GM23338 (cell line): ENCODE measurements around the gene AUH. TPM values are rescaled to one million over a fixed set of nuclear protein-coding genes. Genes with fewer than 3 reads are reported as not detected.

Source experiments
- ATAC-seq: fragments of 200-7000 bp; cut with Tn5 transposase; 3 replicates; pipeline ENCODE4 v1.9.1; 2020
- DNase-seq: peaks from one replicate; pipeline ENCODE4 v3.0.0-alpha.2; 2015; ENCODE audit warnings: low spot score
- H2AFZ ChIP-seq: fragments of 200-600 bp; sonication (generic); 2 replicates; pipeline ENCODE4 v1.8.0; 2016; ENCODE audit warnings: antibody characterized with exemption, mild to moderate bottlenecking, moderate library complexity
- H3F3A ChIP-seq: fragments of 200-600 bp; sonication (generic); replicated peaks from 2 replicates; pipeline ENCODE4 v1.8.0; 2017; ENCODE audit warnings: antibody characterized with exemption, mixed run types, low read depth
- H3K27ac ChIP-seq: fragments of 200-600 bp; sonication (generic); 2 replicates; pipeline ENCODE4 v1.6.1; 2016; ENCODE audit warnings: low read depth
- H3K27me3 ChIP-seq: fragments of 200-600 bp; sonication (generic); 2 replicates; pipeline ENCODE4 v1.8.0; 2016; ENCODE audit warnings: mild to moderate bottlenecking, mixed run types, moderate library complexity; ENCODE audit not compliant: insufficient read depth
- H3K36me3 ChIP-seq: fragments of 200-600 bp; sonication (generic); 2 replicates; pipeline ENCODE4 v1.8.0; 2016; ENCODE audit warnings: mild to moderate bottlenecking; ENCODE audit not compliant: insufficient read depth
- H3K4me1 ChIP-seq: fragments of 200-600 bp; sonication (generic); 2 replicates; pipeline ENCODE4 v1.8.0; 2016; ENCODE audit warnings: mild to moderate bottlenecking, moderate library complexity; ENCODE audit not compliant: insufficient read depth
- H3K4me2 ChIP-seq: fragments of 200-600 bp; sonication (generic); 2 replicates; pipeline ENCODE4 v1.7.1; 2017; ENCODE audit warnings: mixed run types
- H3K4me3 ChIP-seq: fragments of 200-600 bp; sonication (generic); 2 replicates; pipeline ENCODE4 v1.6.1; 2016; ENCODE audit warnings: mixed run types
- H3K79me2 ChIP-seq: fragments of 200-600 bp; sonication (generic); replicated peaks from 2 replicates; pipeline ENCODE4 v1.8.0; 2017; ENCODE audit warnings: mild to moderate bottlenecking; ENCODE audit not compliant: insufficient read depth
- H3K9me2 ChIP-seq: fragments of 200-600 bp; sonication (generic); 2 replicates; pipeline ENCODE4 v1.8.0; 2017; ENCODE audit not compliant: insufficient read depth
- H4K20me1 ChIP-seq: fragments of 200-600 bp; sonication (generic); replicated peaks from 2 replicates; pipeline ENCODE4 v1.8.0; 2017; ENCODE audit warnings: mild to moderate bottlenecking; ENCODE audit not compliant: insufficient read depth
- H3K27ac Mint-ChIP-seq: 2 replicates; pipeline ENCODE4 v1.8.0; 2020; ENCODE audit warnings: inconsistent platforms, mild to moderate bottlenecking, moderate library complexity, mixed read lengths
- H3K27me3 Mint-ChIP-seq: 3 replicates; pipeline ENCODE4 v1.8.0; 2022; ENCODE audit warnings: low read depth, mild to moderate bottlenecking, moderate library complexity, mixed read lengths, inconsistent platforms; ENCODE audit not compliant: insufficient read depth, poor library complexity
- H3K36me3 Mint-ChIP-seq: 3 replicates; pipeline ENCODE4 v1.8.0; 2021; ENCODE audit warnings: low read depth, mild to moderate bottlenecking, inconsistent platforms, moderate library complexity, mixed read lengths
- H3K4me1 Mint-ChIP-seq: 3 replicates; pipeline ENCODE4 v1.8.0; 2020; ENCODE audit warnings: mild to moderate bottlenecking, inconsistent platforms, mixed read lengths
- H3K4me3 Mint-ChIP-seq: 3 replicates; pipeline ENCODE4 v1.8.0; 2021; ENCODE audit warnings: moderate library complexity, mild to moderate bottlenecking, inconsistent platforms, mixed read lengths
- H3K9me3 Mint-ChIP-seq: 3 replicates; pipeline ENCODE4 v1.8.0; 2020; ENCODE audit warnings: moderate library complexity, mild to moderate bottlenecking, inconsistent platforms, mixed read lengths
- CREB1 ChIP-seq: fragments of 250-450 bp; sonication (Bioruptor Pico); IDR thresholded peaks from 2 replicates; pipeline ENCODE4 v1.5.0; 2020; ENCODE audit warnings: low read depth, mild to moderate bottlenecking, moderate library complexity
- EZH2 ChIP-seq: fragments of 200-600 bp; sonication (generic); IDR thresholded peaks from one replicate; pipeline ENCODE4 v1.8.0; 2017; ENCODE audit warnings: antibody characterized with exemption, mild to moderate bottlenecking, low read depth; ENCODE audit not compliant: unreplicated experiment
- JUNB ChIP-seq: IDR thresholded peaks from one replicate; pipeline ENCODE4 v1.6.1; 2016; ENCODE audit warnings: antibody characterized with exemption; ENCODE audit not compliant: unreplicated experiment
- NANOG ChIP-seq: IDR thresholded peaks from 2 replicates; pipeline ENCODE4 v1.6.1; 2016; ENCODE audit warnings: antibody characterized with exemption, borderline replicate concordance
- POLR2AphosphoS5 ChIP-seq: IDR thresholded peaks from 2 replicates; pipeline ENCODE4 v1.6.1; 2016; ENCODE audit warnings: antibody characterized with exemption, low read depth
- STAT1 ChIP-seq: IDR thresholded peaks from one replicate; pipeline ENCODE4 v1.6.1; 2016; ENCODE audit warnings: antibody characterized with exemption; ENCODE audit not compliant: unreplicated experiment
- ZNF114 ChIP-seq: fragments of 250-450 bp; sonication (Bioruptor Pico); IDR thresholded peaks from 2 replicates; pipeline ENCODE4 v1.5.0; 2020; ENCODE audit warnings: mild to moderate bottlenecking, moderate library complexity
- ZNF331 ChIP-seq: fragments of 250-450 bp; sonication (Bioruptor Pico); IDR thresholded peaks from 2 replicates; pipeline ENCODE4 v1.5.0; 2020; ENCODE audit warnings: low read depth, mild to moderate bottlenecking, moderate library complexity
- polyA plus RNA-seq: library from polyadenylated mRNA; unstranded; fragments of >200 nt; fragmentation: Nextera tagmentation; extraction: Ambion mirVana; gene quantifications from 2 replicates; pipeline ENCODE4 v1.2.1, GENCODE V29; 2016
- total RNA-seq: library from RNA; depleted of rRNA; stranded (reverse); fragments of >200 nt; shearing (Covaris generic); gene quantifications from 2 replicates; pipeline ENCODE4 v1.2.3, GENCODE V29; 2014
- TF ChIP-seq, protein P1 (sequence below): IDR thresholded peaks from one replicate; pipeline ENCODE4 v1.6.1; 2018; ENCODE audit warnings: antibody characterized with exemption; ENCODE audit not compliant: unreplicated experiment
- TF ChIP-seq, protein P2 (sequence below): fragments of 250-450 bp; sonication (Bioruptor Pico); IDR thresholded peaks from 2 replicates; pipeline ENCODE4 v1.5.0; 2020; ENCODE audit warnings: mild to moderate bottlenecking, moderate library complexity
- TF ChIP-seq, protein P3 (sequence below), 2 experiments: fragments of 200-600 bp in 1 of 2; sonication (generic) in 1 of 2; conservative IDR thresholded peaks; 2 replicates each; pipeline versions ENCODE4 v1.5.1 to v1.6.1; 2016 to 2017; ENCODE audit warnings: antibody characterized with exemption in 2 of 2, low read depth in 2 of 2, mild to moderate bottlenecking in 2 of 2, moderate library complexity in 1 of 2
- TF ChIP-seq, protein P4 (sequence below): IDR thresholded peaks from 2 replicates; pipeline ENCODE4 v1.6.1; 2016; ENCODE audit warnings: antibody characterized with exemption

The AUH gene
- total and polyA plus RNA-seq, 2 experiments from 2014 or later, result 28.8 to 34.2 TPM

DNA sequence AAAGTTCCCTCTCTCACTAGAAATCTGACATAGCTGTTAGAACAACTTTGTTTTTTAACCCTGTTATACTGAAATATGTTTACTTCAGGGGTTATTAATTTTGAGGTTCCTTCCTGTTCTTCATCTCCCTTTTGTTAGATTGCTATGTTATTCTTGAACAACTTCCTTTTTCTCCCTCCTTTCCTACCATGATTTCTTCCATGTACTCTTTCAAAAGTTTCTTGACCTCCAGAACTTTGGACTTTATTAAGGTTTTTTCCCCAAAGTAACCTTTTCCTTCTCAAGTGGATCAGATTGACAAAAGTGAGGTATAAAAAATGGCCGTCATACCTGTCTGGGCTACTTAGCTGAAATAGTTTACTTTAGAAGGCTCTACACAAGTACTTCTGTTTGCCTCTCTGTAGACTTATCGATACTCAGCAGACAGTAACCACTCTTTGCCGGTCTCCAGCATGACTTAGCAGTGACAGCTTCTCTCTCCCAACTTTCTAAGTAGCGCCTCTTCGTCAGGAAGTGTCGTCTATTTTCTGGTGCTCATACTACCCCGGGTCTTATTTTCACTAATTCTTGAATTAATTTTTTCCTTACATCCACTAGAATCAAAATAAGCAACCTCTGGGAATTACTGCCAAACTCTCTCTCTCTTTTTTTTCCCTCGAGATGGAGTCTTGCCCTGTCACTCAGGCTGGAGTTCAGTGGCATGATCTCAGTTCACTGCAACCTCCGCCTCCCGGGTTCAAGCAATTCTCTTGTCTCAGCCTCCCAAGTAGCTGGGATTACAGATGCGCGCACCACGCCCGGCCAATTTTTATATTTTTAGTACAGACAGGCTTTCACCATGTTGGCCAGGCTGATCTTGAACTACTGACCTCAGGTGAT, 42.2 kb upstream of the AUH start (continued):
- no peak for TF ChIP-seq EZH2

DNA sequence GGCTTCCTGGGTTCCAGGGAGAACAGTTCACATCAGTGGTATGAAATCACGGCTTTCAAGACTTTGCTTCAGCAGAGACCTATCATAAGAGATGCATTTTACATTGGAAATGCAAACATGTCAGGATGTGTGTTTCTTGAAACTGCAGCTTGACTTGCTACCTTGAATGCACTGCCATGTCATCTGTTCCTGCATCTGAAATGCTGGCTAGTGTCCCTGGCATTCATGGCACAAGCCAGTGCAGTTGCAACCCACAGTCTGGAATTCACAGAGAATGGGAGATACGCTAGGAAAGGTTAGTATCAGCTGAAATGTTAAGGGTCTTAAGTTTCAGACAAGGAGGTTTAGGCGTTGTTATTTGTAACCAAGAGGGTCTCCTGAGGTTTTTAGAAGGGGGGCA, 37.2 kb upstream of the AUH start:
- no peak overlapping the region for H2AFZ ChIP-seq
- no peak for ATAC-seq
- H3K27me3 Mint-ChIP-seq, result no peaks in the 10 kb centered on the region
- TF ChIP-seq STAT1 (no peak), POLR2AphosphoS5 (no peak), NANOG (no peak), CREB1 (CRISPR knock-in tag) (no peak), EZH2 (no peak), ZNF114 (CRISPR knock-in tag) (no peak), ZNF331 (no peak), JUNB (no peak)
- TF ChIP-seq, protein P1, sequence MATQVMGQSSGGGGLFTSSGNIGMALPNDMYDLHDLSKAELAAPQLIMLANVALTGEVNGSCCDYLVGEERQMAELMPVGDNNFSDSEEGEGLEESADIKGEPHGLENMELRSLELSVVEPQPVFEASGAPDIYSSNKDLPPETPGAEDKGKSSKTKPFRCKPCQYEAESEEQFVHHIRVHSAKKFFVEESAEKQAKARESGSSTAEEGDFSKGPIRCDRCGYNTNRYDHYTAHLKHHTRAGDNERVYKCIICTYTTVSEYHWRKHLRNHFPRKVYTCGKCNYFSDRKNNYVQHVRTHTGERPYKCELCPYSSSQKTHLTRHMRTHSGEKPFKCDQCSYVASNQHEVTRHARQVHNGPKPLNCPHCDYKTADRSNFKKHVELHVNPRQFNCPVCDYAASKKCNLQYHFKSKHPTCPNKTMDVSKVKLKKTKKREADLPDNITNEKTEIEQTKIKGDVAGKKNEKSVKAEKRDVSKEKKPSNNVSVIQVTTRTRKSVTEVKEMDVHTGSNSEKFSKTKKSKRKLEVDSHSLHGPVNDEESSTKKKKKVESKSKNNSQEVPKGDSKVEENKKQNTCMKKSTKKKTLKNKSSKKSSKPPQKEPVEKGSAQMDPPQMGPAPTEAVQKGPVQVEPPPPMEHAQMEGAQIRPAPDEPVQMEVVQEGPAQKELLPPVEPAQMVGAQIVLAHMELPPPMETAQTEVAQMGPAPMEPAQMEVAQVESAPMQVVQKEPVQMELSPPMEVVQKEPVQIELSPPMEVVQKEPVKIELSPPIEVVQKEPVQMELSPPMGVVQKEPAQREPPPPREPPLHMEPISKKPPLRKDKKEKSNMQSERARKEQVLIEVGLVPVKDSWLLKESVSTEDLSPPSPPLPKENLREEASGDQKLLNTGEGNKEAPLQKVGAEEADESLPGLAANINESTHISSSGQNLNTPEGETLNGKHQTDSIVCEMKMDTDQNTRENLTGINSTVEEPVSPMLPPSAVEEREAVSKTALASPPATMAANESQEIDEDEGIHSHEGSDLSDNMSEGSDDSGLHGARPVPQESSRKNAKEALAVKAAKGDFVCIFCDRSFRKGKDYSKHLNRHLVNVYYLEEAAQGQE, result no peak
- TF ChIP-seq, protein P2, sequence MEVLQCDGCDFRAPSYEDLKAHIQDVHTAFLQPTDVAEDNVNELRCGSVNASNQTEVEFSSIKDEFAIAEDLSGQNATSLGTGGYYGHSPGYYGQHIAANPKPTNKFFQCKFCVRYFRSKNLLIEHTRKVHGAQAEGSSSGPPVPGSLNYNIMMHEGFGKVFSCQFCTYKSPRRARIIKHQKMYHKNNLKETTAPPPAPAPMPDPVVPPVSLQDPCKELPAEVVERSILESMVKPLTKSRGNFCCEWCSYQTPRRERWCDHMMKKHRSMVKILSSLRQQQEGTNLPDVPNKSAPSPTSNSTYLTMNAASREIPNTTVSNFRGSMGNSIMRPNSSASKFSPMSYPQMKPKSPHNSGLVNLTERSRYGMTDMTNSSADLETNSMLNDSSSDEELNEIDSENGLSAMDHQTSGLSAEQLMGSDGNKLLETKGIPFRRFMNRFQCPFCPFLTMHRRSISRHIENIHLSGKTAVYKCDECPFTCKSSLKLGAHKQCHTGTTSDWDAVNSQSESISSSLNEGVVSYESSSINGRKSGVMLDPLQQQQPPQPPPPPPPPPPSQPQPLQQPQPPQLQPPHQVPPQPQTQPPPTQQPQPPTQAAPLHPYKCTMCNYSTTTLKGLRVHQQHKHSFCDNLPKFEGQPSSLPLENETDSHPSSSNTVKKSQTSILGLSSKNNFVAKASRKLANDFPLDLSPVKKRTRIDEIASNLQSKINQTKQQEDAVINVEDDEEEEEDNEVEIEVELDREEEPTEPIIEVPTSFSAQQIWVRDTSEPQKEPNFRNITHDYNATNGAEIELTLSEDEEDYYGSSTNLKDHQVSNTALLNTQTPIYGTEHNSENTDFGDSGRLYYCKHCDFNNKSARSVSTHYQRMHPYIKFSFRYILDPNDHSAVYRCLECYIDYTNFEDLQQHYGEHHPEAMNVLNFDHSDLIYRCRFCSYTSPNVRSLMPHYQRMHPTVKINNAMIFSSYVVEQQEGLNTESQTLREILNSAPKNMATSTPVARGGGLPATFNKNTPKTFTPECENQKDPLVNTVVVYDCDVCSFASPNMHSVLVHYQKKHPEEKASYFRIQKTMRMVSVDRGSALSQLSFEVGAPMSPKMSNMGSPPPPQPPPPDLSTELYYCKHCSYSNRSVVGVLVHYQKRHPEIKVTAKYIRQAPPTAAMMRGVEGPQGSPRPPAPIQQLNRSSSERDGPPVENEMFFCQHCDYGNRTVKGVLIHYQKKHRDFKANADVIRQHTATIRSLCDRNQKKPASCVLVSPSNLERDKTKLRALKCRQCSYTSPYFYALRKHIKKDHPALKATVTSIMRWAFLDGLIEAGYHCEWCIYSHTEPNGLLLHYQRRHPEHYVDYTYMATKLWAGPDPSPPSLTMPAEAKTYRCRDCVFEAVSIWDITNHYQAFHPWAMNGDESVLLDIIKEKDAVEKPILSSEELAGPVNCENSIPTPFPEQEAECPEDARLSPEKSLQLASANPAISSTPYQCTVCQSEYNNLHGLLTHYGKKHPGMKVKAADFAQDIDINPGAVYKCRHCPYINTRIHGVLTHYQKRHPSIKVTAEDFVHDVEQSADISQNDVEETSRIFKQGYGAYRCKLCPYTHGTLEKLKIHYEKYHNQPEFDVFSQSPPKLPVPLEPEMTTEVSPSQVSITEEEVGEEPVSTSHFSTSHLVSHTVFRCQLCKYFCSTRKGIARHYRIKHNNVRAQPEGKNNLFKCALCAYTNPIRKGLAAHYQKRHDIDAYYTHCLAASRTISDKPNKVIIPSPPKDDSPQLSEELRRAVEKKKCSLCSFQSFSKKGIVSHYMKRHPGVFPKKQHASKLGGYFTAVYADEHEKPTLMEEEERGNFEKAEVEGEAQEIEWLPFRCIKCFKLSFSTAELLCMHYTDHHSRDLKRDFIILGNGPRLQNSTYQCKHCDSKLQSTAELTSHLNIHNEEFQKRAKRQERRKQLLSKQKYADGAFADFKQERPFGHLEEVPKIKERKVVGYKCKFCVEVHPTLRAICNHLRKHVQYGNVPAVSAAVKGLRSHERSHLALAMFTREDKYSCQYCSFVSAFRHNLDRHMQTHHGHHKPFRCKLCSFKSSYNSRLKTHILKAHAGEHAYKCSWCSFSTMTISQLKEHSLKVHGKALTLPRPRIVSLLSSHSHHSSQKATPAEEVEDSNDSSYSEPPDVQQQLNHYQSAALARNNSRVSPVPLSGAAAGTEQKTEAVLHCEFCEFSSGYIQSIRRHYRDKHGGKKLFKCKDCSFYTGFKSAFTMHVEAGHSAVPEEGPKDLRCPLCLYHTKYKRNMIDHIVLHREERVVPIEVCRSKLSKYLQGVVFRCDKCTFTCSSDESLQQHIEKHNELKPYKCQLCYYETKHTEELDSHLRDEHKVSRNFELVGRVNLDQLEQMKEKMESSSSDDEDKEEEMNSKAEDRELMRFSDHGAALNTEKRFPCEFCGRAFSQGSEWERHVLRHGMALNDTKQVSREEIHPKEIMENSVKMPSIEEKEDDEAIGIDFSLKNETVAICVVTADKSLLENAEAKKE (CRISPR knock-in tag), result no peak
- TF ChIP-seq, protein P3, sequence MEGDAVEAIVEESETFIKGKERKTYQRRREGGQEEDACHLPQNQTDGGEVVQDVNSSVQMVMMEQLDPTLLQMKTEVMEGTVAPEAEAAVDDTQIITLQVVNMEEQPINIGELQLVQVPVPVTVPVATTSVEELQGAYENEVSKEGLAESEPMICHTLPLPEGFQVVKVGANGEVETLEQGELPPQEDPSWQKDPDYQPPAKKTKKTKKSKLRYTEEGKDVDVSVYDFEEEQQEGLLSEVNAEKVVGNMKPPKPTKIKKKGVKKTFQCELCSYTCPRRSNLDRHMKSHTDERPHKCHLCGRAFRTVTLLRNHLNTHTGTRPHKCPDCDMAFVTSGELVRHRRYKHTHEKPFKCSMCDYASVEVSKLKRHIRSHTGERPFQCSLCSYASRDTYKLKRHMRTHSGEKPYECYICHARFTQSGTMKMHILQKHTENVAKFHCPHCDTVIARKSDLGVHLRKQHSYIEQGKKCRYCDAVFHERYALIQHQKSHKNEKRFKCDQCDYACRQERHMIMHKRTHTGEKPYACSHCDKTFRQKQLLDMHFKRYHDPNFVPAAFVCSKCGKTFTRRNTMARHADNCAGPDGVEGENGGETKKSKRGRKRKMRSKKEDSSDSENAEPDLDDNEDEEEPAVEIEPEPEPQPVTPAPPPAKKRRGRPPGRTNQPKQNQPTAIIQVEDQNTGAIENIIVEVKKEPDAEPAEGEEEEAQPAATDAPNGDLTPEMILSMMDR (conservative IDR thresholded peaks at IDR 0.05; ENCODE audit: low read depth in 2 of 2), result no peak
- TF ChIP-seq, protein P4, sequence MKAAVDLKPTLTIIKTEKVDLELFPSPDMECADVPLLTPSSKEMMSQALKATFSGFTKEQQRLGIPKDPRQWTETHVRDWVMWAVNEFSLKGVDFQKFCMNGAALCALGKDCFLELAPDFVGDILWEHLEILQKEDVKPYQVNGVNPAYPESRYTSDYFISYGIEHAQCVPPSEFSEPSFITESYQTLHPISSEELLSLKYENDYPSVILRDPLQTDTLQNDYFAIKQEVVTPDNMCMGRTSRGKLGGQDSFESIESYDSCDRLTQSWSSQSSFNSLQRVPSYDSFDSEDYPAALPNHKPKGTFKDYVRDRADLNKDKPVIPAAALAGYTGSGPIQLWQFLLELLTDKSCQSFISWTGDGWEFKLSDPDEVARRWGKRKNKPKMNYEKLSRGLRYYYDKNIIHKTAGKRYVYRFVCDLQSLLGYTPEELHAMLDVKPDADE, result no peak

More for the DNA sequence above, 37.2 kb upstream of the AUH start:
- H3K79me2 ChIP-seq, result no peaks in the 10 kb centered on the region
- no peaks in the 10 kb centered on the region for H3F3A ChIP-seq
- H3K36me3 ChIP-seq, result no peaks in the 10 kb centered on the region
- no peaks in the 10 kb centered on the region for H3K27me3 ChIP-seq
- Mint-ChIP-seq H3K27ac (no peak overlapping the region), H3K4me3 (no peak overlapping the region), H3K9me3 (no peaks in the 10 kb centered on the region), H3K4me1 (no peaks in the 10 kb centered on the region), H3K36me3 (no peaks in the 10 kb centered on the region)
- no peak overlapping the region for H3K4me2 ChIP-seq
- no peaks in the 10 kb centered on the region for H3K4me1 ChIP-seq
- H3K9me2 ChIP-seq, result no peaks in the 10 kb centered on the region; the same call in 1 of the 2 replicates
- no peak for DNase-seq
- H3K4me3 ChIP-seq, result no peak overlapping the region
- H3K27ac ChIP-seq, result no peak overlapping the region
- H4K20me1 ChIP-seq, result no peaks in the 10 kb centered on the region
